Measurements from ENCODE around the gene GBP1.
"Not testable (repeated sequence)": the region's sequence is repeated elsewhere in the genome, so short reads cannot be mapped to it uniquely, and the experiment has no call there.

GBP1 gene

GRCh38 chr1:89051300-89051954, 13.6 kb downstream of the GBP1 start:
- TF ChIP-seq CTCF (IDR thresholded peaks at IDR 0.05; ENCODE audit: insufficient read depth, low read length, poor library complexity, severe bottlenecking), result no peak
- TF ChIP-seq EZH2phosphoT487 (conservative IDR thresholded peaks at IDR 0.05; ENCODE audit: low read length), result no peak
- Histone ChIP-seq H3F3A (ENCODE audit: insufficient read depth) (no peaks in the 10 kb centered on the region), H3K36me3 (ENCODE audit: low read length) (no peaks in the 10 kb centered on the region), H3K4me3 (ENCODE audit: insufficient read depth, low read length, poor library complexity, severe bottlenecking) (no peak overlapping the region), H3K4me2 (ENCODE audit: low read depth, low read length, poor library complexity, severe bottlenecking) (no peak overlapping the region), H2AFZ (ENCODE audit: low read depth, low read length, severe bottlenecking) (no peak overlapping the region), H3K9ac (ENCODE audit: low read length) (no peak overlapping the region), H3K9me3 (ENCODE audit: insufficient read depth, low read length) (no peaks in the 10 kb centered on the region), H3K27ac (ENCODE audit: low read depth, low read length) (no peak overlapping the region), H3K9me2 (replicated peaks; ENCODE audit: insufficient read depth, low read length) (no peaks in the 10 kb centered on the region), H4K20me1 (ENCODE audit: low read depth, low read length) (no peaks in the 10 kb centered on the region), H3K27me3 (ENCODE audit: low read length) (no peaks in the 10 kb centered on the region), H3K79me2 (ENCODE audit: insufficient read depth, low read length) (no peaks in the 10 kb centered on the region)

GRCh38 chr1:89050649-89051033, 14.4 kb downstream of the GBP1 start:
- H3K4me3 ChIP-seq (ENCODE audit: insufficient read depth, low read length, poor library complexity, severe bottlenecking), result no peak overlapping the region
- no peaks in the 10 kb centered on the region for H3K9me2 ChIP-seq (replicated peaks; ENCODE audit: insufficient read depth, low read length)
- no peak overlapping the region for H3K9ac ChIP-seq (ENCODE audit: low read length)
- H4K20me1 ChIP-seq (ENCODE audit: low read depth, low read length), result no peaks in the 10 kb centered on the region
- H3F3A ChIP-seq (ENCODE audit: insufficient read depth), result no peaks in the 10 kb centered on the region
- no peaks in the 10 kb centered on the region for H3K36me3 ChIP-seq (ENCODE audit: low read length)
- no peaks in the 10 kb centered on the region for H3K79me2 ChIP-seq (ENCODE audit: insufficient read depth, low read length)
- no peaks in the 10 kb centered on the region for H3K9me3 ChIP-seq (ENCODE audit: insufficient read depth, low read length)
- H3K27me3 ChIP-seq (ENCODE audit: low read length), result no peaks in the 10 kb centered on the region
- no peak overlapping the region for H2AFZ ChIP-seq (ENCODE audit: low read depth, low read length, severe bottlenecking)
- no peak overlapping the region for H3K4me2 ChIP-seq (ENCODE audit: low read depth, low read length, poor library complexity, severe bottlenecking)
- H3K27ac ChIP-seq (ENCODE audit: low read depth, low read length), result no peak overlapping the region
- TF ChIP-seq CTCF (IDR thresholded peaks at IDR 0.05; ENCODE audit: insufficient read depth, low read length, poor library complexity, severe bottlenecking) (no peak), EZH2phosphoT487 (conservative IDR thresholded peaks at IDR 0.05; ENCODE audit: low read length) (no peak)

GRCh38 chr1:89049901-89050648, 14.9 kb downstream of the GBP1 start:
- not testable (repeated sequence) for H2AFZ ChIP-seq (ENCODE audit: low read depth, low read length, severe bottlenecking); H3K36me3 ChIP-seq (ENCODE audit: low read length); H3F3A ChIP-seq (ENCODE audit: insufficient read depth); H3K4me3 ChIP-seq (ENCODE audit: insufficient read depth, low read length, poor library complexity, severe bottlenecking); H3K9me3 ChIP-seq (ENCODE audit: insufficient read depth, low read length); H3K9ac ChIP-seq (ENCODE audit: low read length); H3K27me3 ChIP-seq (ENCODE audit: low read length); H4K20me1 ChIP-seq (ENCODE audit: low read depth, low read length); H3K79me2 ChIP-seq (ENCODE audit: insufficient read depth, low read length); H3K9me2 ChIP-seq (replicated peaks; ENCODE audit: insufficient read depth, low read length); H3K4me2 ChIP-seq (ENCODE audit: low read depth, low read length, poor library complexity, severe bottlenecking); H3K27ac ChIP-seq (ENCODE audit: low read depth, low read length)

GRCh38 chr1:89049187-89049586, 15.8 kb downstream of the GBP1 start:
- not testable (repeated sequence) for H3K9ac ChIP-seq (ENCODE audit: low read length); H3K79me2 ChIP-seq (ENCODE audit: insufficient read depth, low read length); H3K27ac ChIP-seq (ENCODE audit: low read depth, low read length); H3K27me3 ChIP-seq (ENCODE audit: low read length); H3K9me2 ChIP-seq (replicated peaks; ENCODE audit: insufficient read depth, low read length); H4K20me1 ChIP-seq (ENCODE audit: low read depth, low read length); H2AFZ ChIP-seq (ENCODE audit: low read depth, low read length, severe bottlenecking); H3K9me3 ChIP-seq (ENCODE audit: insufficient read depth, low read length); H3K4me3 ChIP-seq (ENCODE audit: insufficient read depth, low read length, poor library complexity, severe bottlenecking); H3K36me3 ChIP-seq (ENCODE audit: low read length); H3K4me2 ChIP-seq (ENCODE audit: low read depth, low read length, poor library complexity, severe bottlenecking); H3F3A ChIP-seq (ENCODE audit: insufficient read depth)

Measured in SU-DHL-6 (cell line).